CD4-positive, alpha-beta T cell treated with Interferon alpha-2 for 1 hour (primary cell): ENCODE data around the gene INSM2.

ENCODE experiments used
- DNase-seq, 2 donors: peaks; one replicate each; pipeline ENCODE4 v3.0.0-alpha.2; 2020 to 2022

Gene INSM2

GRCh38 chr14:35533357-35534207 is at the start of gene INSM2:
Gene INSM2 (plus strand): TSS chr14:35534164. CDS start chr14:35534253, 89 bp downstream.
- DNase-seq = peak; percentile 19 to 55

- DNase-seq = no peak
Measured at GRCh38 chr14:35492569-35493014, 41.4 kb upstream of the INSM2 start.

GRCh38 chr14:35495278-35495677 is 38.7 kb upstream of the INSM2 start:
- no peak for DNase-seq

- no peak for DNase-seq
Measured at GRCh38 chr14:35499180-35499579, 34.8 kb upstream of the INSM2 start.

- no peak for DNase-seq
Measured at GRCh38 chr14:35503646-35504045, 30.3 kb upstream of the INSM2 start.

- DNase-seq = no peak
Measured at GRCh38 chr14:35504260-35504659, 29.7 kb upstream of the INSM2 start.

DNA sequence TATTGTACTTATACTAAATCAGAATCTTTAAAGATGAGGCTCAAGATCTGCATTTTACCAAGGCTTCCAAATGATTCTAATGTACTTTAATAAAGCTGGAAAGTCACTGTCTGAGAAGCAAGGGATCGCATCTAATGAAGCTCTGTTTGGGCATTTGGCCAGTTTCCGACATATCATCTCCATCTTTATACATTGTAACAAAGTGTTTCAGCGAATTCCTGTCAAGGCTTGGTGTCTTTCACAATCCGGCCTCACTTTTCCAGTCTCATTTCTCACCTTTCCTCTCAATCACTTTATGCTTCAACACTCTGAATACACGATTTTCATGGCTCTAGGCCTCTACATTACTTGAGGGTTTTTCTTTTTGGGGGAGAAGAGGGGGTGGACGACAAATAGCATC is 27.5 kb upstream of the INSM2 start:
- no peak for DNase-seq

GRCh38 chr14:35506927-35507326 is 27.0 kb upstream of the INSM2 start:
- DNase-seq = no peak

GRCh38 chr14:35509846-35510245 is 24.1 kb upstream of the INSM2 start:
- DNase-seq = no peak

GRCh38 chr14:35512765-35513164 is 21.2 kb upstream of the INSM2 start:
- no peak for DNase-seq

- DNase-seq = no peak
Measured at GRCh38 chr14:35515916-35516315, 18.0 kb upstream of the INSM2 start.

GRCh38 chr14:35519986-35520385 is 14.0 kb upstream of the INSM2 start:
- DNase-seq = no peak

DNA sequence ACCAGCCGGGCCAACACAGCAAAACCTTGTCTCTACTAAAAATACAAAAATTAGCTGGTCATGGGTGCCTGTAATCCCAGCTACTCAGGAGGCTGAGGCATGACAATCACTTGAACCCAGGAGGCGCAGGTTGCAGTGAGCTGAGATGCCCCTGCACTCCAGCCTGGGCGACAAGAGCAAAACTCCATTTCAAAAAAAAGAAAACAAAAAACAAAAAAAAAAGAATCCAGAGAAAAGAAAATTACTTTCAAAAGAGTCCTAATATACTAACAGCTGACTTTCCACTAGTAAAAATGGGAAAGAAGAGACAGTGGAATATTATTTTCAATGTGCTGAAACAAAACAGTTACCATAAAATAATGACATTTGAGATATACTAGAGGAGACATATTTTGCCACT is 8.3 kb upstream of the INSM2 start:
- DNase-seq = no peak

- DNase-seq = no peak
Measured at GRCh38 chr14:35526962-35527361, 7.0 kb upstream of the INSM2 start.

DNA sequence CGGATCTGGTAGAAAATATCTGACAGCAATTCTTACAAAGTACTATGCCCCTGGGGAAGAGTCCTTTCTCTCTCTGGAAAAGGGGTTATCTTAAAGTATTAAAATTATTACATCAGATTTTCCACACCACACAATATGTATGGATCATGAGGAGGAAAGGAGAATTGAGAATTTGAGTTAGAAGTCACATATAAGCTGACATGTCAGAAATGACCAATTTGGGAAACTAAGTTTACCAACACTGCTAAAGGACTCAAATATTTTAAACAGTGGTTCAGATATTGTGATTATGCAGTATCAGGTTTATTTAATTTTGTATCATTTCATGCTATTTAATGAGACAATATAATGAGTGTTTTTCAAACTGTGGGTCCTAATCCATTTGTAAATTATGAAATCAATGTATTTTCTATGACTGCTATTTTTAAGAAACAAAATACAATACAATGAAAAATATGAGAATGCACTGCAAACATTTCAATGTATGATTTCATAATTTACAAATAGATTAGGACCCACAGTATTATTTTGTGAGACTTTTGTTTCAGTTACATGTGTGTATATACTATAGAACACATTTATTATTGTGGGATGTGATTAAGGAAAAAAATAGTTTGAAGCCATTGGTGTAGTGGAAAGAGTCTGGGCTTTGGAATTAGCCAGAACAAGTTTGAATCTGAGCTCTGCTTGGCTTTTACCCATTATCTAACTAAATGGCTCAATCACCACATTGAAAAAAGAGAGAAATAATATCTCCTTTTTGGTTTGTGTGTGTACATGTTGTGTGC is 1.8 kb upstream of the INSM2 start:
- DNase-seq = no peak

- no peak for DNase-seq
Measured at GRCh38 chr14:35532783-35533356, 1.1 kb upstream of the INSM2 start.

- no peak for DNase-seq
Measured at GRCh38 chr14:35534208-35534872, 376 bp downstream of the INSM2 start.

DNA sequence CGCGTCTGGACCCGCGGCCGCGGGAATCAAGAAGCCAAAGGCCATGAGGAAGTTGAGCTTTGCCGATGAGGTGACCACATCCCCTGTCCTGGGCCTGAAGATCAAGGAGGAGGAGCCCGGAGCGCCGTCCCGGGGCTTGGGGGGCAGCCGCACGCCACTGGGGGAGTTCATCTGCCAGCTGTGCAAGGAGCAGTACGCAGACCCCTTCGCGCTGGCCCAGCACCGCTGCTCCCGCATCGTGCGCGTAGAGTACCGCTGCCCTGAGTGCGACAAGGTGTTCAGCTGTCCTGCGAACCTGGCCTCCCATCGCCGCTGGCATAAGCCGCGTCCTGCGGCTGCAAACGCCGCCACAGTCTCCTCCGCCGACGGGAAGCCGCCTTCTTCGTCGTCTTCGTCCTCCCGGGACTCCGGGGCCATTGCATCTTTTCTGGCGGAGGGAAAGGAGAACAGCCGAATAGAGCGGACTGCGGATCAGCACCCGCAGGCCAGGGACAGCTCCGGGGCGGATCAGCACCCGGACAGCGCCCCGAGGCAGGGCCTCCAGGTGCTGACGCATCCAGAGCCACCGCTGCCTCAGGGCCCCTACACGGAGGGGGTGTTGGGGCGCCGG is 1.0 kb downstream of the INSM2 start:
- DNase-seq = peak; percentile 42 to 64

- DNase-seq = no peak
Measured at GRCh38 chr14:35535483-35536112, 1.6 kb downstream of the INSM2 start.

GRCh38 chr14:35539969-35540368 is 6.0 kb downstream of the INSM2 start:
- DNase-seq = no peak

DNA sequence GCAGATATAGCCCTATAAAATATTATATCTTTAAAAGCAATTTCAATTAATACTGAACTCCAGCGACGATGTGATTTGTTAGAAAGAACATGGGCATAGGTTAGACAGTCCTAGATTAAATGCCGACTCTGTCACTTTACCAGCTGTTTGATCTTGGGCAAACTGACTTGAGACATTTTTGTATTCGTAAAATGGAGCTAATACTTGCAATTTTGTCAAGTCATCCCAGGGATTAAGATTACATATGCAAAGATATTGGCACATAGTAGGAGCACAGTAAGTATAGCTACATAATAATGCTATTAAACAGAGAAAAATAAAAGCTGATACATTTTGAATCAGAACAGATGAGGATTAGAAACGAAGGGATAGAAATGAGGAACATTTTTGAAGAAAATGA is 9.0 kb downstream of the INSM2 start:
- no peak for DNase-seq

- no peak for DNase-seq
Measured at GRCh38 chr14:35549551-35549950, 15.6 kb downstream of the INSM2 start.
